GM12864 (cell line): Measurements from ENCODE around the gene EDDM13.
"Not testable (repeated sequence)": the region's sequence is repeated elsewhere in the genome, so short reads cannot be mapped to it uniquely, and the experiment has no call there.

Source experiments
- DNase-seq: peaks from one replicate; pipeline ENCODE4 v3.0.0-alpha.2; 2011; ENCODE audit warnings: low read depth
- H3K4me3 ChIP-seq: 2 replicates; pipeline ENCODE4 v1.5.1; 2011; ENCODE audit warnings: mild to moderate bottlenecking, low read depth, low read length, control low read depth
- TF ChIP-seq, protein P1 (sequence below): IDR thresholded peaks from 2 replicates; pipeline ENCODE4 v1.5.1; 2011; ENCODE audit warnings: low read depth, mild to moderate bottlenecking, moderate library complexity, low read length, control low read depth, inconsistent platforms; ENCODE audit errors: missing control alignments

Gene EDDM13

DNA sequence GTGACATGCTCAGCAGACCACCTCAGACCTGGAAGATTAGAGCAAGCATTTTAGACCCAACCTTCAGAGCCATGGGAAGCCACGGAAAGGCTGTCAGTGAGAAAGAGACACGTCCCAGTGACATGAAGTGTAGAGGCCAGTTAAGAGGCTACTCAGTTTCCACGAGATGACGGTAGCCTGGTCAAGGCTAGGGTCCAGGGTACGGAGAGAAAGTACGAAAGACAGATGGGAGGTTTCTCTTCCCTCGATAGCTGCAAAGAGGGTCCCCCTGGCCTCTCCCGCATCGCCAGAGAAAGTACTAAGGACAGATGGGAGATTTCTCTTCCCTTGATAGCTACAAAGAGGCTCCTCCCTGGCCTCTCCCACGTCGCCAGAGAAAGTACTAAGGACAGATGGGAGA is 33.5 kb downstream of the EDDM13 start:
- no peak for DNase-seq

GRCh38 chr19:56307062-56307461 is 34.5 kb downstream of the EDDM13 start:
- H3K4me3 ChIP-seq, DNase-seq: not testable (repeated sequence)

More for the DNA sequence above, 33.5 kb downstream of the EDDM13 start:
- H3K4me3 ChIP-seq: no peak overlapping the region
- TF ChIP-seq, protein P1, sequence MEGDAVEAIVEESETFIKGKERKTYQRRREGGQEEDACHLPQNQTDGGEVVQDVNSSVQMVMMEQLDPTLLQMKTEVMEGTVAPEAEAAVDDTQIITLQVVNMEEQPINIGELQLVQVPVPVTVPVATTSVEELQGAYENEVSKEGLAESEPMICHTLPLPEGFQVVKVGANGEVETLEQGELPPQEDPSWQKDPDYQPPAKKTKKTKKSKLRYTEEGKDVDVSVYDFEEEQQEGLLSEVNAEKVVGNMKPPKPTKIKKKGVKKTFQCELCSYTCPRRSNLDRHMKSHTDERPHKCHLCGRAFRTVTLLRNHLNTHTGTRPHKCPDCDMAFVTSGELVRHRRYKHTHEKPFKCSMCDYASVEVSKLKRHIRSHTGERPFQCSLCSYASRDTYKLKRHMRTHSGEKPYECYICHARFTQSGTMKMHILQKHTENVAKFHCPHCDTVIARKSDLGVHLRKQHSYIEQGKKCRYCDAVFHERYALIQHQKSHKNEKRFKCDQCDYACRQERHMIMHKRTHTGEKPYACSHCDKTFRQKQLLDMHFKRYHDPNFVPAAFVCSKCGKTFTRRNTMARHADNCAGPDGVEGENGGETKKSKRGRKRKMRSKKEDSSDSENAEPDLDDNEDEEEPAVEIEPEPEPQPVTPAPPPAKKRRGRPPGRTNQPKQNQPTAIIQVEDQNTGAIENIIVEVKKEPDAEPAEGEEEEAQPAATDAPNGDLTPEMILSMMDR: no peak

DNA sequence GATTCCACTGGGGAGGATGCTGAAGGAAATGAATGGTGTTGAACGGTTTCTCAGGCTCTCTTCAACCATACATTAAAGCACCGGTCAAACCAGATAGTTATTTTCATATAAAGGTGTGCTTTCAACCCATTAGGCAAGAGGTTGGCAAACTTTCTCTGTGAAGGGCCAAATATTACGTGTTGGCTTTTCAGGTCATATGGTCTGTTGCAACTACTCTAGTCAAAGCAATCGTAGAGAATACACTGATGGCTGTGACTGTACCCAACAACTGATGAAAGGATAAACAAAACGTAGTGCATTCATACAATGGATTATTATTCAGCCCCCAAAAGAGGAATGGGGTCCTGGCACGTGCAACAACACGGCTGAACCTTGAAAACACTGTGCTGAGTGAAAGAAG is 36.2 kb downstream of the EDDM13 start:
- TF ChIP-seq, protein P1: no peak
- DNase-seq: no peak
- no peak overlapping the region for H3K4me3 ChIP-seq

- H3K4me3 ChIP-seq: no peak overlapping the region
- TF ChIP-seq, protein P1: peak; percentile 91
- DNase-seq: no peak
Measured at GRCh38 chr19:56309511-56310185, 37.1 kb downstream of the EDDM13 start.

GRCh38 chr19:56310462-56310861 is 37.9 kb downstream of the EDDM13 start:
- TF ChIP-seq, protein P1: no peak
- no peak for DNase-seq
- H3K4me3 ChIP-seq: no peak overlapping the region

- DNase-seq: no peak
- H3K4me3 ChIP-seq: no peak overlapping the region
- TF ChIP-seq, protein P1: no peak
Measured at GRCh38 chr19:56312342-56312741, 39.8 kb downstream of the EDDM13 start.

DNA sequence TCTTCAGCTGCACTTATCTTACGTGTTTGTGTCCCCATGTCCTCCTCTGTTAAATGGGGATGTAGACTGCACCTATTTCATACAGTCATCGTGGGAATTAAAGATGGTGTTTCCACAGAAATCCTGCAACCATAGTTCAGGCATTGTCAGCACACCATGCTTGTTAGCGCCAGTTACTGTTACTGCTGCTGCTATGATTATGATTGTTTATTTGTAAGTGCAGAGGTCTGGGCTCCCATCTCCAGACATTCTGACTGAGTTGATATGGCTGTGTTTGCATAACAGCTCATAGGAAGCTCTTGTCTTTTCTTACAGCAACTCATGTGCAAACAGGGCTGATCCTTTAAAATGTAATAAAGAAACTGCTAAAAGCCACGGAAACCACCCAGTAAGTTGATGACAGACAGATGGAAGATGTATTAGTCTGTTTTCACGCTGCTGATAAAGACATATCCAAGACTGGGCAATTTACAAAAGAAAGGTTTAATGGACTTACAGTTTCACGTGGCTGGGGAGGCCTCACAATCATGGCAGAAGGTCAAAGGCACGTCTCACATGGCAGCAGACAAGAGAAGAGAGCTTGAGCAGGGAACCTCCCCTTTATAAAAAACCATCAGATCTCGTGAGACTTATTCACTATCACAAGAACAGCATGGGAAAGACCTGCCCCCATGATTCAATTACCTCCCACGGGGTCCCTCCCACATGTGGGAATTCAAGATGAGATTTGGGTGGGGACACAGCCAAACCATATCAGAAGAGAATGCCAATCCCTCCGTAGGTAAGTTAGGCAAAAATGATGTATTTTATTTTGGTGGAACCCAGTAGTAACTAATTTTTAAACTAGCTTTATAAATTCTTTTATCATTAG is 40.5 kb downstream of the EDDM13 start:
- TF ChIP-seq, protein P1: no peak
- DNase-seq: no peak
- H3K4me3 ChIP-seq: no peak overlapping the region
